ENCODE results near the gene IQCH.
A peak's percentile ranks its signal among the peaks of the same experiment; 100 is the strongest.
"Not testable (repeated sequence)": the region's sequence is repeated elsewhere in the genome, so short reads cannot be mapped to it uniquely, and the experiment has no call there.

The IQCH gene

DNA sequence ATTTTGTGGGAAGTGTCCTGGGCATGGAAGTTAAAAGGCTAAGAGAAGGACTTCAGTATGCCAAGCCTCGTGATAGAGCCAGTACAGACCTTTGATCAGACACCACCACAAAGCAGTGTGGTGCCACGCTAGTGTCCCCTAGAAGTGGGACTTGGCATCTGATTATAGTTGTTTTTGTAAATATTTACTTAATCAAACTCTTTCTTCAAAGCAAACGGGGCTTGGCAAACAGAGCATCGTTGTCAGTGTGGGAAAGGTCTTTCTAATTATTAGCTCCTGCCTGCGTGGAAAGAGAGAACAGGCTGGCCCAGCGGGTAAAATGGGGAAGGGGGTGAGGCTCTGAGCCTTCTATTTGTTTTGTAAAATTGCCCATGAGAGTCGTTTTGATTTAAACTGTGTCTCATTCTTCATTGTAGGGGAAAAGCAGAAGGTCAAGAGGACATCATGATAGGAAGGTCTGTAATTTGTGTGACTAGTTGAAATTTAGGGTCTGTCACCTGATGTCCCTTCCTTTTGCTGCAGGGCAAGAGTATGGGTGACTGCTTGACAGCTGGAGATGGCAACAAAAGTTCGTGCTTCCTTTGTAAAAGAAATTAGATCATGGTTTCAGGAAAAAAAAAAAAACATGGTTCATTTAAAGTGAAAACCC is 105.0 kb downstream of the IQCH start:
- no peak for DNase-seq (ENCODE audit: low spot score)

GRCh38 chr15:67361100-67361499 is 106.5 kb downstream of the IQCH start:
- no peak for DNase-seq (ENCODE audit: low spot score)

- not testable (repeated sequence) for DNase-seq (ENCODE audit: low spot score)
These were observed 109.1 kb downstream of the IQCH start for GRCh38 chr15:67363712-67364111.

DNA sequence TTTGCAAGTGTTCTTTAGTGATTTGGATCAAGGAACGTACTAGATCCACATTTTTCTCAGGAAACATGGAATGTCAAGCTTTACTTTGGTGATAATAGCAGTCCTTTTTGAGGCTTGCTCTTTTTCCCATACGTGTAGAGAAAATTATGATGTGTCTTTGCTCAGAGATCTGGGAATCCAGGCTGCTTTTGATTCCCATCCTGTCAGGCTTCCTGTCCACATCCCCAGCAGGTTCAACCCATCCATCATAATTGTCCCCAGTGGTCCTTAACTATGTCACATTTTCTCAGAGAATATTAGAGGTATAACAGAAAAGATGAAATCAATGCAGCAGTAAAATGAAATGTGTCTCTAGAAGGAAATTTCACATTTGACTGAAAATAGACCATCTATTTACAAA is 111.4 kb downstream of the IQCH start:
- no peak for DNase-seq (ENCODE audit: low spot score)

- no peak for DNase-seq (ENCODE audit: low spot score)
These were observed 112.3 kb downstream of the IQCH start for GRCh38 chr15:67366904-67367303.

- DNase-seq (ENCODE audit: low spot score), result no peak
These were observed 114.9 kb downstream of the IQCH start for GRCh38 chr15:67369359-67369998.

- no peak for DNase-seq (ENCODE audit: low spot score)
These were observed 115.8 kb downstream of the IQCH start for GRCh38 chr15:67370206-67370954.

DNA sequence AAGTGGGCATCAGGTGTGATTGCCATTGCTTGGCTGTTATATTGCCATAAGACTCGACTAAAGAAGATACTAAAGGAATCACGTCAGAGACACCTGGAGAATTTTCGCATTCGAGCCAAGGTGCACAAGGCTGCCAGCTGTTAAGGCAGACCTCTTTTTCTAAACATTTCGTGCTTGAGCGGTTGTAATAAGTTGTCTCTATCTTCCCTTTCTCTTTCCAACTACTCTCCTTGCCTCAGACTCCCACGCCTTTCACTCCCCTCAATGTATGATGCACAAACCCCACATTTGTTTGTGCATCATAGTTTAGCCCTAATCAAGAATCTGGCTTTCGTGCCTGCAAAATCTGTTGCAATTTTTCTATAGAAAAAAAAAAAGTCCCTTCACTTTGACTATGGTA is 118.0 kb downstream of the IQCH start:
- no peak for DNase-seq (ENCODE audit: low spot score)

GRCh38 chr15:67372986-67373675 is 118.5 kb downstream of the IQCH start:
- no peak for DNase-seq (ENCODE audit: low spot score)

GRCh38 chr15:67373971-67374370 is 119.4 kb downstream of the IQCH start:
- DNase-seq (ENCODE audit: low spot score), result no peak

- DNase-seq (ENCODE audit: low spot score), result no peak
These were observed 124.9 kb downstream of the IQCH start for GRCh38 chr15:67379530-67379929.

- DNase-seq (ENCODE audit: low spot score), result no peak
These were observed 126.3 kb downstream of the IQCH start for GRCh38 chr15:67380921-67381320.

- no peak for DNase-seq (ENCODE audit: low spot score)
These were observed 126.9 kb downstream of the IQCH start for GRCh38 chr15:67381416-67382045.

DNA sequence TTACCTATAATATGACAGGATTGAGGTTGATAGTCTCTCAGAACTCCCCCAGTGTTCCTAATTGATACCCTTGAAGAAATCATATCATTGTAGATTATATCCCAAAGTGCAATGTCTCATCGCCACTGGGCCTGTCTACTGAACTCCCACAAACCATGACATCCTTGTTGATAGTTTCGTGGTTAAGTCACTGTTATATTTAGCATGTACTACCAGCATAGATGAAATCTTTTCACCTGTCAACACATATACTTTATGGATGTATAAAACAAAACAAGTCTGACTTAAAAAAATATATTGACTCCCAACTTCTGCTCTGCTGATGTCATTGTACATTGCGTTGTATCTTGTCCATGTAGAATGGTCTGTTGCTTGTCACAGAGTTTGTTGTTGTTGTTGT is 128.1 kb downstream of the IQCH start:
- DNase-seq (ENCODE audit: low spot score), result no peak

DNA sequence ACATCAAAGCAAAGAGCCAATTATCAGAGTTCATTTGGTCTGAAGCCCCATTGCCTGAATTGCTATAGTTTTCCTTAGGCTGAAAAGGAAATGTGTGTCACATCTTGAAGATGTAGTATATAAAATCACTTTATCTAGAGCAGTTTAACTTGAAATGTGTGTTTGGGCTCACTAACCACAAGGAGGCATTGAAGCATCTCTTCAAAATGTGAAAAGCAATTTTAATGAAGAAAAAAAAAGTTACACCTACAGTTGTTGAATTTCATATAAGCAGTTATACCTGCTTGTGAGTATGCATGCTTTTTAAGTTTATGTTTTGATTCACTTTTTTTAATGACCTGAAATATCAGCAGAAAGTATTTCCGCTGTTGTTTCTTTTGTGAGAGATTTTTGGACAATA is 129.3 kb downstream of the IQCH start:
- peak; percentile 27 for DNase-seq (ENCODE audit: low spot score)

DNA sequence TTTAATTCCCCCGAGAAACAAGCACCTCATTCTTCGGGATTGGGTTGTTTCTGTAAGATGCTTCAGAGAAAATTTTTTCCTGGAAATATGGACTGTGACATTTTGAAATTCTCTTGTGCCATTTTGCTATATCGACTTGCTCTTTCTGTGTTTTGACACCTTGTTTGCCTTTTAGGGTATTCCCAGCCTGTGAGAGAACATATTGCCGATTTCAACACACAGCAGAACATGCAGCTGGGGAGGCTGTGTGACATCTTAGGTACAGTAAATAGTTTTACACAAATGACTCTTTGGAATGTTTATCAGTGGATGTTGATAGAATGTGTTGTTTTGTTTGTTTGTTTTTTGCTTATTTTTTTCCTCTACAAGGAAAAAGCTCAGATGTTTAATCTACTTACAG is 130.2 kb downstream of the IQCH start:
- DNase-seq (ENCODE audit: low spot score), result no peak

- no peak for DNase-seq (ENCODE audit: low spot score)
These were observed 131.4 kb downstream of the IQCH start for GRCh38 chr15:67385971-67386370.

DNA sequence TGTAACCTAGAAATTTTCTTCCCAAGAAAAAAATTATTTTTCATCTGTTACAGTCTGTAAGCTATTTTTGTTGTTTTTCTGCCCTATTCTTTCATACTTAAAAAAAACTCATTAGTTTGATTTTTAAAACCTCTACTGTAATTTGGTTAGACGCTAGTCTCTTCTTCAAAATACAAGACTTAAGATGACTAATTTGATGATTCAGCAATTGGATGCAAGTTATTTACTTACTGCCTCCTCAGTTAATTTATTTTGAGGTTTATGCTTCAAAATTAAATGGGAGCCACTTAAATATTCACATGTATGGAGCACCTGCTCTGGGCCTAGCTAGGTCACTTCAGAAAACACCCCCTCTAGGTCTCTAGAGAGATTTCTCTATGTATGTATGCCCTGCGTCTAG is 132.4 kb downstream of the IQCH start:
- peak; percentile 23 for DNase-seq (ENCODE audit: low spot score)

DNA sequence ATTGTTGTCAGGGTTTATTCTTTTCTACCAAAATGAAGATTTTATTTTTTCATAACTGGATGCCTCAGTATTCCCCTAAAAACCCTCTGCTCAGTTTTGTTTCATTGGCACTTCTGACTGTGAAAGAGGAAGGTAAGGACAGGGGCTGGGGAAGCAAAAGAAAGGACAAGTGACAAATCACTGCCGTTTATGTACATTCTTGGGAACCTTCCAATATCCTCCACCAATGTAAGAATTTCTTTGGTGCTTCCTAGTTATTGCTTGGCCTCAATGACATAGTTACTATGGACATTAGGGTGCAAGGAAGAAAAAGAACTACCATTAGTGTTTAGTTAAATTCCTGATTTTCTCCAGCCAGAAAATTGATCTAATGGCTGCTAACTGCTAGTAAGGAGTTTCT is 135.4 kb downstream of the IQCH start:
- no peak for DNase-seq (ENCODE audit: low spot score)

DNA sequence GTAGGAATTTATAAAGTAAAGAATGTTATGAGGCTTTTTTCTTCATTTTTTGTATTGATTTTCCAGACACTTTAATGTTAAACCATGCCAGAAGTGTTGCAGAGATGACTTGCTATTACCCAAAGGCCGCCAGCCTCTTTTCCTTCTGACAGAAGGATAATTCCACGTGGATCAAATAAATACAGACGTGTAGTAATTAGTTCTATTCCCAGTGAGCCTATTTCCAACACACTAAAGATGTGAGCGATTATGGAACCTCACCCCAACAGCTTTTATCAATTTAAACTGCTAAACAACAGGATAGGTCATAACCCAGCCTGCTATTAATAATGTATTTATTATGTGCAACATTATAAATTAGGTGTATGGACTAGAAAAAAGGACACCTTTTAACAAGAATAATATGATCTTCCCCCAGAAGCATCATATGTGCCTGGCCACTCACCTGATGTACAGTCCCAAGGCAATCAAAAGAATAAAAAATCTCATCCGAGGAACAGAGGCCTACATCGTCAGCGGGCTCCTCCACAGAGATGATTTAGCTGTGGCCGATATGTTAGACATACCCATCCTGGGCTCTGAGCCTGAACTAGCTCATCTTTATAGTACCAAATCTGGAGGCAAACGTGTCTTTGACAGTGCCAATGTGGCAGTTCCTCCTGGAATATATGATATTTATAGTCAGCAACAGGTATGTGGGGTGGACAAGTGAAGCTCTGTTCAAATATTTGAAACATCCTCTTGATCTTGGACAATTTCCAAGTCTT is 140.5 kb downstream of the IQCH start:
- DNase-seq (ENCODE audit: low spot score), result no peak

DNA sequence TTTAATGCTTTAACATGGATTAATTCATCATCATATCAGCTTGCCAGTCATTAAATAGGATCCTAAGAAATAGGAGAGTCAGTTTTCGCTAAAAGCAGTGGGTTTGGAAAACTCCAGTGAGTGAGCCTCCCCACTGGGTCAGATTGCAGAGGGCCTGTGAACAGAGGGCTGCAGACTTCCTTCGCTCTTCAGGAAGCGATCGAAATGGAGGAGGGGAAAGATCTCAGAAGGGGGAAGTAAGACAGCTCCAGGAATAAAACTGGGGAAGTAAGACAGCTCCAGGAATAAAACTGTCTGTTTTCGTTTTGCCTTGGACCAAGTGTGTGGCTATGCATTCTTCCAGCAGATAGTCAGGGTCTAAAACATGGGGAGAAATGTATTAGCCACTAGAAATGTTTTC is 141.5 kb downstream of the IQCH start:
- no peak for DNase-seq (ENCODE audit: low spot score)

DNA sequence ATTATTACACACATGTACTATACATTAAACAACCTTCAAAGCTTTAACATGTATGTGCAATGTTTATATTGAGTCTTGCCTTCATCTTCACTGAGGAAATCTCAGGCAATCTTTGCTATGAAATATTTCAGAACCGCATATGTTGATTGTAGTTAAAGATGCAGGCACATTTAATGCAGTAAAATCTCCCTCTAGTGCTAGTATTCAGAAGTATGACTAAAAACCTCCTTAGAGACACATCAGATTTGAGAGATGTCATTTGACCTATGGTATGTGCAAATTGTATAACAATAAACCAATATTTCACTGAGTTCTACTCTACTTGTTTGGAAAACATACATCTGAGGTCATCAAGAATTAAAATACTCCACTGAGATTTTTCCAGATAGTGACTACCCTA is 142.6 kb downstream of the IQCH start:
- no peak for DNase-seq (ENCODE audit: low spot score)

Data from RKO (cell line).